Activated CD8-positive, alpha-beta T cell treated with anti-CD3 and anti-CD28 coated beads, Interleukin-2, amount 10 ng/mL, durations not matched to agents 7 days and 5 days (primary cell): ENCODE results near the gene RO60. TPM values are rescaled to one million over a fixed set of nuclear protein-coding genes. Genes with fewer than 3 reads are reported as not detected.
A peak's percentile ranks its signal among the peaks of the same experiment; 100 is the strongest.

Source experiments
- ATAC-seq: fragments of 150-1000 bp; cut with Tn5 transposase; one replicate; pipeline ENCODE4 v1.10.0; 2021; ENCODE audit warnings: moderate library complexity
- CTCF ChIA-PET: fragments of 350-600 bp; sonication (Branson Sonifier 250); formaldehyde crosslinking; loops from one replicate; lab custom pipeline; 2021; ENCODE audit warnings: antibody characterized with exemption; lab: Charles Lee
- POLR2A ChIA-PET: fragments of 350-600 bp; sonication (Branson Sonifier 250); formaldehyde crosslinking; loops from one replicate; lab custom pipeline; 2021; ENCODE audit warnings: antibody characterized with exemption; lab: Charles Lee
- DNase-seq: peaks from one replicate; pipeline ENCODE4 v3.0.0-alpha.2; 2020
- H3K27ac Mint-ChIP-seq: one replicate; pipeline ENCODE4 v1.8.0; 2021; ENCODE audit warnings: mild to moderate bottlenecking, mixed read lengths
- H3K27me3 Mint-ChIP-seq: one replicate; pipeline ENCODE4 v1.8.0; 2021; ENCODE audit warnings: low read depth, mixed read lengths
- H3K36me3 Mint-ChIP-seq: one replicate; pipeline ENCODE4 v1.8.0; 2021; ENCODE audit warnings: low read depth, mixed read lengths
- H3K4me1 Mint-ChIP-seq: one replicate; pipeline ENCODE4 v1.8.0; 2021; ENCODE audit warnings: low read depth, mixed read lengths
- H3K4me3 Mint-ChIP-seq: one replicate; pipeline ENCODE4 v1.8.0; 2021; ENCODE audit warnings: mild to moderate bottlenecking, mixed read lengths
- H3K9me3 Mint-ChIP-seq: one replicate; pipeline ENCODE4 v1.8.0; 2022; ENCODE audit warnings: mixed read lengths; ENCODE audit not compliant: insufficient read depth
- total RNA-seq, 2 experiments: library from RNA; stranded (reverse); gene quantifications; one replicate each; pipeline ENCODE4 v1.2.3, GENCODE V29; 2021

RO60 gene
- total RNA-seq, 2 experiments from 2014 or later: 53.8 to 57.4 TPM

DNA sequence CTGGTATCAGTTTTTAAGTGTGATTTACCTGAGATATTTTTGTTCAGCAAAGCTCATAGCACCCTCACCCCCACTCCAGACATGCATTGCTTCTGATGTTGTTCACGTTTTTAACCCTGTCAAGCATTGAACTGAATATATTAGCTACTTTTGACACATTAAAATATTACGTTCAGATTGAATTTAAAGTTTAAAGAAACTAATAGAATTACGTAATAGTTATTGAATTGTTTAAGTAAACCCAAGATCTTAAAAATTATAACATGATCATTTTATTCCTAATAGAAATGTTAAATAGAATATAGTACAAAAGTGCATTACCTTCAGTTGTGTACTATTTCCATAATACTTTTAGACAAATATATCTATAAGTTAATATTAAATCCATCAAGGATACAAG lies 26.9 kb downstream of the RO60 start:
- H3K27me3 Mint-ChIP-seq: no peaks in the 10 kb centered on the region
- no peaks in the 10 kb centered on the region for H3K4me1 Mint-ChIP-seq
- POLR2A ChIA-PET: interaction anchor here (1.0 kb wide), 1 partner anchor 27 kb away, joined by 3 read pairs; the partner anchor contains the start of gene UCHL5
- DNase-seq: no peak
- CTCF ChIA-PET: interaction anchor here (1.5 kb wide), 1 partner anchor 17 kb away, joined by 3 read pairs; no protein-coding TSS in a partner anchor
- H3K9me3 Mint-ChIP-seq: no peaks in the 10 kb centered on the region
- no peak overlapping the region for H3K27ac Mint-ChIP-seq
- peaks cover 26% of the 10 kb centered on the region for H3K36me3 Mint-ChIP-seq
- no peak overlapping the region for H3K4me3 Mint-ChIP-seq
- no peak for ATAC-seq

DNA sequence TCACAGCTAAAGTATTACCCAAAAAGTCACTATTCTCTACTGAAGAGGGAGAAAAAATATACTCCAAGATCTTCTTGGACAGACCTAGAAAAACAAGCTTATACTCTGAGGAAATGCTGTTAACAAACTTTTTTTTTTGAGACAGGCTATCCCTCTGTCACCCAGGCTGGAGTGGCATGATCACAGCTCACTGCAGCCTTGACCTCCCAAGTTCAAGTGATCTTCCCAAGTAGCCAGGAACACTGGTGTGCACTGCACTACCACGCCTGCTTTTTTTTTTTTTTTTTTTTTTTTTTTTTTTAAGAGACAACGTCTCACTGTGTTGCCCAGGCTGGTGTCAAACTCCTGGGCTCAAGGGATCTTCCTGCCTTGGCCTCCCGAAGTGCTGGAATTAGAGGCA lies 28.5 kb downstream of the RO60 start:
- DNase-seq (no peak), ATAC-seq (no peak)
- ChIA-PET POLR2A (no interaction called here), CTCF (interaction anchor here (0.6 to 0.7 kb wide), 2 partner anchors 12 to 17 kb away, joined by 5 read pairs; no protein-coding TSS in a partner anchor)
- Mint-ChIP-seq H3K27me3 (no peaks in the 10 kb centered on the region), H3K4me3 (no peak overlapping the region), H3K4me1 (no peaks in the 10 kb centered on the region), H3K36me3 (peaks cover 18% of the 10 kb centered on the region), H3K9me3 (no peaks in the 10 kb centered on the region), H3K27ac (no peak overlapping the region)

DNA sequence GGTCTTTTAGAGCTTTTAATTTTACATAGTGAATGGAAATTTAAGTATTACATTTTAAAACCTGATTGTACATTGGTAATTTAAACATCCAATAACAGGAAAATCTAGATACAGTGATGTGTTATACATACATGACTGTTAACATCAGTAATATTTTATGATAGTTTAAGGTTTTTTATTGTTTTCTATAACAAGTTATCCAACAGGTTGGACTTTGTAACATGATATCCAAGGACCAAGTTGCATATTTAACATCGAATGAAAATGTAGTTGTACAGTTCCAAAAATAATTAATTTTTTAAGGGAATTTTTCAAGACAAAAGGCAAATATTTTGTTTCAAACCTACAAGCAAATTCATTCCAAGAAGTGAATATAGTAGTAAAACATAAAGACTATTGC lies 31.5 kb downstream of the RO60 start:
- Mint-ChIP-seq H3K4me1 (no peaks in the 10 kb centered on the region), H3K27me3 (no peaks in the 10 kb centered on the region)
- POLR2A ChIA-PET: no interaction called here

DNA sequence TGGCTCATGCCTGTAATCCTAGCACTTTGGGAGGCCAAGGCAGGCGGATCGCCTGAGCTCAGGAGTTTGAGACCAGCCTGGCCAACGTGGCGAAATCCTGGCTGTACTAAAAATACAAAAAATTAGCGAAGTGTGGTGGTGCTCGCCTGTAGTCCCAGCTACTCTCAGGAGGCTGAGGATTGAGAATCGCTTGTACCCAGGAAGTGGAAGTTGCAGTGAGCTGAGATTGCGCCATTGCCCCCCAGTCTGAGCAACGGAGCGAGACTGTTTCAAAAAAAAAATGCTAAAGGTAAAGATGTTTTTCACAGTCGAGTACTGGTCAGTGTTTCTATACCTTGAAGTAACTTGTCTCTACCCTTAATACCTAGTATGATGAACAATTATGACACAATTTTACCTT lies 34.7 kb downstream of the RO60 start:
- no peak for DNase-seq
- H3K27ac Mint-ChIP-seq: no peak overlapping the region
- no peak overlapping the region for H3K4me3 Mint-ChIP-seq
- no peaks in the 10 kb centered on the region for H3K4me1 Mint-ChIP-seq
- H3K9me3 Mint-ChIP-seq: no peaks in the 10 kb centered on the region
- peaks cover 32% of the 10 kb centered on the region for H3K36me3 Mint-ChIP-seq
- H3K27me3 Mint-ChIP-seq: no peaks in the 10 kb centered on the region
- ATAC-seq: no peak
- ChIA-PET POLR2A (no interaction called here), CTCF (no interaction called here)

More for the DNA sequence above, 31.5 kb downstream of the RO60 start:
- Mint-ChIP-seq H3K4me3 (no peak overlapping the region), H3K36me3 (peaks cover 14% of the 10 kb centered on the region), H3K9me3 (no peaks in the 10 kb centered on the region), H3K27ac (no peak overlapping the region)
- ATAC-seq (no peak), DNase-seq (no peak)
- CTCF ChIA-PET: no interaction called here

DNA sequence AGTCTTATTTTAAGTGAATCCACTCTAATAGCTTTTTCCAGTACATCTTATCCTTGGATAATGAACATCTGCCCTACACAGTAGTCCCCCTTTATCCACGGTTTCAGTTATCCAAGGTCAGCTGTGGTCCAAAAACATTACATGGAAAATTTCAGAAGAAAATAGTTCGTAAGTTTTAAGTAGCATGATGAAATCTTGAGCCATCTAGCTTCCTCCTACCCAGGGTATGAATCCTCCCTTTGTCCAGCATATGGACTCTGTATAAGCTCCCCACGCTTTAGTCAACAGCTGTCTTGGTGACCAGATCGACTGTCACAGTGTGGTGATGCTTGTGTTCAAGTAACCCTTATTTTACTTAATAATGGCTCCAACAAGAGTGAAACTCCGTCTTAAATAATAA lies 43.2 kb downstream of the RO60 start:
- ATAC-seq: no peak
- H3K4me3 Mint-ChIP-seq: no peak overlapping the region
- ChIA-PET CTCF (interaction anchor here (1.3 to 3.1 kb wide), 3 partner anchors 9 to 19 kb away, joined by 3 to 14 read pairs (median 4); partner anchors contain the start of gene CDC73), POLR2A (interaction anchor here (3.1 kb wide), 1 partner anchor 44 kb away, joined by 13 read pairs; the partner anchor contains the start of genes RO60 and UCHL5)
- no peak for DNase-seq
- peaks cover 18% of the 10 kb centered on the region for H3K4me1 Mint-ChIP-seq
- H3K36me3 Mint-ChIP-seq: peaks cover 25% of the 10 kb centered on the region
- no peak overlapping the region for H3K27ac Mint-ChIP-seq
- H3K27me3 Mint-ChIP-seq: peaks cover 3% of the 10 kb centered on the region
- no peaks in the 10 kb centered on the region for H3K9me3 Mint-ChIP-seq

DNA sequence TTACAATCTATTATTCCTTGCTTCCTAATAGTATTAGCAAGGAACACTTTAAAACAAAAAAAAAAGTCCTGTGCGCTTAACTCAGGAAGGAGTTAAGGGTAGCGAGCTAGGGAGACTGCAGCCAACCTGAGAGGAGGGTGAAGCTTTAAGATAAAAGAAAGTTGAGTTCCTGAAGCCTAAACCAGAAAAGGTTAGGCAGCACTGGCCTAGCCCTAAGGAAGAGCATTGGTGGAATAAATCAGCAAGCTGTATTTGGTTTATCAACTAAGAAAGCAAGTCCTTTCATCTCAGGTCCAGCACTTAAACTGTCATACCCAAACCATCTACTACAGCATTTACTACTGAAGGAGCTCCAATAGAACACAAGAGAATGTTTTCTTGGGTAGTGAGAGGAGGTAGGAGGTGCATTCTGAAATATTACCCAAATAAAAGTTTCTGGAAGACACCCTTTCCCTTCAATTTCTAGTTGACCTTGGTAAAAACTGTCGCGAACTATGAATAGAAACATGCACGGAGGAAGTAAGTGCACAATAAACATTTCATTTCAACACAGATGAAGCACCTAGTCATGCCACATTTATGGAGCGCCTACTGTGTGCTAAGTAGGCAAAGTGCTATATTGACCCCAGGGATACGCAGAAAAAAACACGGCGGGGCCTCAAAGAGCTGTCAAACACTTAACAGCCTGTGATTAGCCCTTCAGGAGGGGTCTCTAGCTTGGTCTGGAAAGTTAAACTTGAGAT lies 44.5 kb downstream of the RO60 start:
- ATAC-seq (no peak), DNase-seq (no peak)
- H3K4me3 Mint-ChIP-seq: peak overlapping the region; percentile 94
- peaks cover 18% of the 10 kb centered on the region for H3K4me1 Mint-ChIP-seq
- H3K36me3 Mint-ChIP-seq: peaks cover 19% of the 10 kb centered on the region
- CTCF ChIA-PET: interaction anchor here (0.5 to 3.1 kb wide), 5 partner anchors 16 to 950 kb away, joined by 3 to 14 read pairs (median 3); partner anchors contain the start of gene CDC73
- H3K27ac Mint-ChIP-seq: no peak overlapping the region
- POLR2A ChIA-PET: interaction anchor here (0.6 to 3.1 kb wide), 5 partner anchors 11 to 45 kb away, joined by 3 to 13 read pairs (median 6); partner anchors contain the start of genes CDC73, RO60 and UCHL5
- H3K9me3 Mint-ChIP-seq: no peaks in the 10 kb centered on the region
- peaks cover 8% of the 10 kb centered on the region for H3K27me3 Mint-ChIP-seq

DNA sequence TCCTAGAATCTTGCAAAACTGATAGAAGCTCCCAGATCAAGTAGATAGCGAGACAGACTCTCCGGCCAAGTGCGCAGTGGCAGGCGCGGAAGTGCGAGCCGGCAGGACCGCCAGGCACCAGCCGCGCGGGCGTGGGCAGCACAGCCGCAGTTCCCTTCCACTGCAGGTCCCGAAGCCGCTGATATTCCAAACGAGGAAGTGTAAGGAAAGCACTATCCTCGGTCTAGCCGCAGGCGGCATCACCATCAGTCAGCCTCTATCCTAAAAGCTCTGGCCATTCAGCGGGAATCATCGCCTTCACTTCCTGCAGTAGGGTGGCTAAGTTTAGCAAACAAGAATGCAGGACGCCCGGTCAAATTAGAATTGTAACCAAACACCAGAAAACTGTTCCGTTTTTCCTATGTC lies 45.1 kb downstream of the RO60 start:
- ATAC-seq: peak; percentile 50
- peak overlapping the region; percentile 94 for H3K4me3 Mint-ChIP-seq
- peaks cover 17% of the 10 kb centered on the region for H3K36me3 Mint-ChIP-seq
- ChIA-PET POLR2A (interaction anchor here (1.8 to 3.1 kb wide), 2 partner anchors 18 to 46 kb away, joined by 6 to 13 read pairs; partner anchors contain the start of genes CDC73, RO60 and UCHL5), CTCF (interaction anchor here (0.5 to 3.1 kb wide), 4 partner anchors 16 to 59 kb away, joined by 3 to 14 read pairs (median 4); partner anchors contain the start of gene CDC73)
- H3K27me3 Mint-ChIP-seq: peaks cover 10% of the 10 kb centered on the region
- H3K4me1 Mint-ChIP-seq: peaks cover 18% of the 10 kb centered on the region
- peak overlapping the region; percentile 78 for H3K27ac Mint-ChIP-seq
- peak; percentile 31 for DNase-seq
- no peaks in the 10 kb centered on the region for H3K9me3 Mint-ChIP-seq

DNA sequence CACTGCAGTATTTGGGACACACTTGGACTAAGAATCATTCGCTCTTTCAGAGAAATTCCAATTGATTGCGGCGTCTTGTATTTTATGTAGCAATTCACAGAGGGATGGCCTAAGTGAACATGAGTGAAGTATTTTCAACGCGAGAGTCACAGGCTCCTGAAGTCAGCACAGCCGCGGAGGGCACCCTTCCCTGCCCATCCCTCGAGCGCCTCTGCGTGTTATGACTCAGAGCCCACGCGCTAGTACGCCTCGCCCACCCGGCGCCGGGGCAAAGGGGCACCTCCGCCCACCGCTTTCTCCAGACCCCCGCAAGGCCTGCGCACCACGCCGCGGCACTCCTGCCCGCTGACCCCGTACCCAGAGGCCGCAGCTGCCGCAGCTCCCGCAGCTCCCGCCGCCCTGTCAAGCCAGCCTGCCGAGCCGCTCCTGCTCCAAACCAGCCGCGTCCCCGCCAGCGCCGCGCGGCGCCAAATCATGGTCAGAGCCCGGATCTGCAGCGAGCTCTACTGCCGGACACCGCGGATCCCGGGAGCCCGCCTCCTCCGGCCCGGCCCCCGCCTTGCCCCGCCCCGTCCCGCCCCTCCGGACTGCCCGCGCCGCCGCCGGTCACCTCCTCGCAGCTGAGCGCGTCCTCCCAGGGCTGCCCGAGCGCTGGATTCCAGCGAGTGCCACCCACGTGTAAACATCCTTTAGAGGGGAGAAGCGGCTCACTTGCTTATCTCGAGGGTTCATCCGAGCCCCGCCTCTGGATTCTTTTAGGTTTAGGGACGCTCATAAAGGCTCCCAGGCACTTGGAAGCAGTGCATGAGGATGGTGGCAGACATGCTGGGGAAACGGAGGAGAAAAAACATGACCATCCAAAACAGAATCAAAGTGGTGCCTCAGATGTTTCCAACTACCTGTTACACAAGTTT lies 45.8 kb downstream of the RO60 start, which contains the start of gene GLRX2:
GLRX2 (minus strand) TSS at position 508 of the 914 bp plus-strand sequence; CDS start at position 476, 32 bp downstream.
- Mint-ChIP-seq H3K27me3 (peaks cover 12% of the 10 kb centered on the region), H3K36me3 (peaks cover 12% of the 10 kb centered on the region), H3K9me3 (no peaks in the 10 kb centered on the region), H3K4me1 (peaks cover 18% of the 10 kb centered on the region), H3K27ac (peak within 1 kb of the TSS; percentile 78), H3K4me3 (peak within 1 kb of the TSS; percentile 94)
- CTCF ChIA-PET: interaction anchor here (1.2 to 3.1 kb wide), 2 partner anchors 17 to 37 kb away, joined by 4 to 14 read pairs; partner anchors contain the start of gene CDC73
- DNase-seq (peak; percentile 70), ATAC-seq (peak; percentile 94)
- POLR2A ChIA-PET: interaction anchor here (1.8 to 3.1 kb wide), 2 partner anchors 17 to 46 kb away, joined by 6 to 13 read pairs; partner anchors contain the start of genes CDC73, RO60 and UCHL5

DNA sequence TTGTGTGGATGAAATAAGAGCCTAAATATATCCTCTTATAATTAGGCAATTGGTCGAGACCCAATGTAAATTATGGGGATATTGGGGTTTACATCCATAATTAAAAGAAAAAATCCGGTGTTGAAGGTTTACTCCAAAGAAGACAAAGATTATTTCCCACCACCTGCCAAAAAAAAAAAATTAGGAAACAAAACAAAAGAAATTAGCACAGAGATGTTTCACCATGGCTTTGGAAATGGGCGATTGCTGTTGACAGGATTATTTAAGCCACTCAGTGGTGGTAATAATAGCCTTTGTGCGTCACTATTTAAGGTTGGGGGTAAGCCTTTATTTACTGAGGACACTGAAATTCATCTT lies 46.4 kb downstream of the RO60 start:
- CTCF ChIA-PET: interaction anchor here (3.1 kb wide), 1 partner anchor 16 kb away, joined by 14 read pairs; the partner anchor contains the start of gene CDC73
- DNase-seq (no peak), ATAC-seq (no peak)
- peaks cover 18% of the 10 kb centered on the region for H3K27me3 Mint-ChIP-seq
- no peaks in the 10 kb centered on the region for H3K9me3 Mint-ChIP-seq
- peaks cover 18% of the 10 kb centered on the region for H3K4me1 Mint-ChIP-seq
- peak overlapping the region; percentile 63 for H3K27ac Mint-ChIP-seq
- POLR2A ChIA-PET: interaction anchor here (1.8 kb wide), 1 partner anchor 17 kb away, joined by 6 read pairs; the partner anchor contains the start of gene CDC73
- peak overlapping the region; percentile 94 for H3K4me3 Mint-ChIP-seq
- H3K36me3 Mint-ChIP-seq: peaks cover 6% of the 10 kb centered on the region

DNA sequence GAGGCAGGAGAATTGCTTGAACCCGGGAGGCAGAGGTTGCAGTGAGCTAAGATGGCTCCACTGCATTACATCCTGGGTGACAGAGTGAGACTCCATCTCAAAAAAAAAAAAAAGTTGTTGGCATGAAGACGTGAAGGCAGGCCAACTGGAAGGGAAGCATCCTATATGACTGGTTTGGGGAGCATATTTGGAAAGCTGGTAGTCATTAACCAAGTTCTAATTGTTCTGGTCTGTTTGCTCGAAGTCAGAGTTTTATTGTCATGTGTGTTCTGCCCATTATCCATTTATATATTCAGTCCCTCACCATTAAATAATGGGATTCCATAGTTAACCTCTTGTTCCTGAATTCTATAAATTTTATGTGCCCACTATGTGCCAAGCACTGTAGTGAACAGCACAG lies 49.1 kb downstream of the RO60 start:
- peaks cover 3% of the 10 kb centered on the region for H3K36me3 Mint-ChIP-seq
- peaks cover 23% of the 10 kb centered on the region for H3K27me3 Mint-ChIP-seq
- no peaks in the 10 kb centered on the region for H3K9me3 Mint-ChIP-seq
- ATAC-seq: no peak
- no peak for DNase-seq
- POLR2A ChIA-PET: interaction anchor here (0.6 kb wide), 2 partner anchors 299 to 493 kb away, joined by 4 to 7 read pairs; no protein-coding TSS in a partner anchor
- H3K27ac Mint-ChIP-seq: no peak overlapping the region
- peaks cover 14% of the 10 kb centered on the region for H3K4me1 Mint-ChIP-seq
- no peak overlapping the region for H3K4me3 Mint-ChIP-seq
- CTCF ChIA-PET: no interaction called here
